OCI-LY3 (cell line): Measurements from ENCODE around the gene RESP18.

Experiments used
- EZH2phosphoT487 ChIP-seq: fragments of 200-600 bp; shearing (Covaris generic); IDR thresholded peaks from 2 replicates; pipeline ENCODE4 v1.6.1; 2018; ENCODE audit warnings: antibody characterized with exemption, mixed run types, low read depth
- TF ChIP-seq, protein P1 (sequence below): fragments of 200-600, 300-600 bp; sonication (generic); IDR thresholded peaks from 2 replicates; pipeline ENCODE4 v1.5.1; 2014; ENCODE audit warnings: antibody characterized with exemption, low read length, low read depth

DNA sequence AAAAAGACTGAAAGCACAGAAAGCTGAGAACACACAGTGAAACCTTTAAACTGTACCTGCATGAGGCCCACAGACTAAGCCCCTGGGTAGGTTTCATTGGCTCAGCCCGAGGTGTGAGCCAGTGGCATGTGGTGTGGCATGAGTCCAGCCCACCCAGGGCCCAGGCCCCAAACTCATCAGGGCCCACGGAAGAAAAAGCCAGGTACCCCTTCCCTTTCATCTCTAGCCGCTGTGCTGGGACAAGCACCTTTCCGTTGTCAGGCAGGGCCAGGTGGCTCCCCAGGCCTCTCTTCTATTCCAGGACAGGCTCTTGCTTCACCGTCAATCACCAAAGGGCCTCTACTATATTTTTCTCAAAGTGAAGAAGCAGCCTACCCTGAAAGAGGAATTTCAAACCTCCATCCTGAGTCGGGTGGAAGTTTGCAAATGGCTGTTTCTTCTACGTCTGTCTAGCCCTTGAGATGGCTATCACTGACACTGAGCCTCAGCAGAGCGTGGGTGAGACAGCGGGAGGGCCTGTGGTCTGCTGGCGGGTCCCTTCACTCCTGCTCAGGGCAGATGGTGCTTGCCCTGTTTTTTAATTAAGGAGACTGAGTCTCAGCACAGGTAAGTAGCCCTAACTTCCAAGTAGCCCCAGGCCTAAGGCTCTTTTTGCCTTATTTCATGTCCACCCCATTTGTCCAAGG lies 44.8 kb downstream of the RESP18 start:
- TF ChIP-seq, protein P1, sequence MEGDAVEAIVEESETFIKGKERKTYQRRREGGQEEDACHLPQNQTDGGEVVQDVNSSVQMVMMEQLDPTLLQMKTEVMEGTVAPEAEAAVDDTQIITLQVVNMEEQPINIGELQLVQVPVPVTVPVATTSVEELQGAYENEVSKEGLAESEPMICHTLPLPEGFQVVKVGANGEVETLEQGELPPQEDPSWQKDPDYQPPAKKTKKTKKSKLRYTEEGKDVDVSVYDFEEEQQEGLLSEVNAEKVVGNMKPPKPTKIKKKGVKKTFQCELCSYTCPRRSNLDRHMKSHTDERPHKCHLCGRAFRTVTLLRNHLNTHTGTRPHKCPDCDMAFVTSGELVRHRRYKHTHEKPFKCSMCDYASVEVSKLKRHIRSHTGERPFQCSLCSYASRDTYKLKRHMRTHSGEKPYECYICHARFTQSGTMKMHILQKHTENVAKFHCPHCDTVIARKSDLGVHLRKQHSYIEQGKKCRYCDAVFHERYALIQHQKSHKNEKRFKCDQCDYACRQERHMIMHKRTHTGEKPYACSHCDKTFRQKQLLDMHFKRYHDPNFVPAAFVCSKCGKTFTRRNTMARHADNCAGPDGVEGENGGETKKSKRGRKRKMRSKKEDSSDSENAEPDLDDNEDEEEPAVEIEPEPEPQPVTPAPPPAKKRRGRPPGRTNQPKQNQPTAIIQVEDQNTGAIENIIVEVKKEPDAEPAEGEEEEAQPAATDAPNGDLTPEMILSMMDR = no peak
- TF ChIP-seq EZH2phosphoT487 = no peak
